HepG2 (cell line): Measurements from ENCODE around the gene AMBRA1. TPM values are rescaled to one million over a fixed set of nuclear protein-coding genes. Genes with fewer than 3 reads are reported as not detected.

Experiments used
- CBX1 ChIP-seq: IDR thresholded peaks from one replicate; pipeline ENCODE4 v1.6.1; 2016; ENCODE audit warnings: antibody characterized with exemption, low read depth
- EP300 ChIP-seq, 3 experiments: sonication (generic) in 1 of 3; formaldehyde crosslinking in 1 of 3; IDR thresholded peaks; 2 replicates each; pipeline versions ENCODE4 v1.5.1 to v1.6.1; 2011 to 2020; ENCODE audit warnings: low read depth in 2 of 3, low read length in 2 of 3, borderline replicate concordance in 1 of 3, improper control_type of control experiment in 1 of 3, mild to moderate bottlenecking in 1 of 3, missing genetic modification reagents in 1 of 3, moderate library complexity in 1 of 3
- ETV6 ChIP-seq: sonication (generic); formaldehyde crosslinking; conservative IDR thresholded peaks from 2 replicates; pipeline ENCODE4 v1.4.0; 2020; ENCODE audit warnings: missing genetic modification reagents
- FOXA1 ChIP-seq, 2 experiments: fragments of 450-650 bp in 1 of 2; sonication (generic) in 1 of 2; formaldehyde crosslinking in 1 of 2; IDR thresholded peaks; 2 replicates each; pipeline versions ENCODE4 v1.4.0 to v1.6.1; 2016 to 2020; ENCODE audit warnings: missing genetic modification reagents in 1 of 2
- FOXO1 ChIP-seq: sonication (generic); formaldehyde crosslinking; IDR thresholded peaks from 2 replicates; pipeline ENCODE4 v1.4.0; 2020; ENCODE audit warnings: missing genetic modification reagents
- HIVEP1 ChIP-seq: sonication (generic); formaldehyde crosslinking; IDR thresholded peaks from 2 replicates; pipeline ENCODE4 v1.4.0; 2020; ENCODE audit warnings: mild to moderate bottlenecking, missing genetic modification reagents
- JUND ChIP-seq: sonication (generic); formaldehyde crosslinking; IDR thresholded peaks from 2 replicates; pipeline ENCODE4 v1.8.0; 2022; ENCODE audit warnings: mild to moderate bottlenecking, missing genetic modification reagents
- PAWR ChIP-seq: sonication (generic); formaldehyde crosslinking; IDR thresholded peaks from 2 replicates; pipeline ENCODE4 v1.4.0; 2020; ENCODE audit warnings: missing genetic modification reagents, mild to moderate bottlenecking, borderline replicate concordance
- SOX6 ChIP-seq, 2 experiments: fragments of 450-650 bp in 1 of 2; sonication (generic) in 1 of 2; formaldehyde crosslinking in 1 of 2; IDR thresholded peaks; 2 replicates each; pipeline versions ENCODE4 v1.4.0 to v1.6.1; 2017 to 2020; ENCODE audit warnings: antibody characterized with exemption in 1 of 2, mild to moderate bottlenecking in 1 of 2, missing genetic modification reagents in 1 of 2
- TBP ChIP-seq: sonication (generic); formaldehyde crosslinking; IDR thresholded peaks from 2 replicates; pipeline ENCODE4 v1.5.0; 2020; ENCODE audit warnings: missing genetic modification reagents
- ZBTB8A ChIP-seq: sonication (generic); formaldehyde crosslinking; IDR thresholded peaks from 2 replicates; pipeline ENCODE4 v1.4.0; 2020; ENCODE audit warnings: mild to moderate bottlenecking, low read depth, missing genetic modification reagents, borderline replicate concordance
- ZNF121 ChIP-seq: sonication (generic); formaldehyde crosslinking; IDR thresholded peaks from 2 replicates; pipeline ENCODE4 v1.5.0; 2020; ENCODE audit warnings: mild to moderate bottlenecking, missing genetic modification reagents
- ZNF354B ChIP-seq: sonication (generic); formaldehyde crosslinking; IDR thresholded peaks from 2 replicates; pipeline ENCODE4 v1.8.0; 2022; ENCODE audit warnings: mild to moderate bottlenecking, missing genetic modification reagents
- ZNF607 ChIP-seq: sonication (generic); formaldehyde crosslinking; IDR thresholded peaks from 2 replicates; pipeline ENCODE4 v1.5.1; 2020; ENCODE audit warnings: missing genetic modification reagents, mild to moderate bottlenecking, borderline replicate concordance
- ZNF652 ChIP-seq: IDR thresholded peaks from 2 replicates; pipeline ENCODE4 v1.6.1; 2016; ENCODE audit warnings: low read depth, borderline replicate concordance
- ZNF773 ChIP-seq: sonication (generic); formaldehyde crosslinking; IDR thresholded peaks from 2 replicates; pipeline ENCODE4 v1.4.0; 2020; ENCODE audit warnings: missing genetic modification reagents, borderline replicate concordance
- polyA plus RNA-seq, 8 experiments: library from polyadenylated mRNA; depleted of rRNA in 3 of 8; stranded (reverse) in 7 of 8; unstranded in 1 of 8; fragments of >200 nt; fragmentation: Illumina TruSeq in 4 of 8; extraction: Trizol in 4 of 8; gene quantifications; 2 replicates each; pipeline versions ENCODE4 v1.2.1 to v1.2.3, GENCODE V29; 2011 to 2016; ENCODE audit warnings: low read depth in 4 of 8, missing spikeins in 1 of 8, mixed read lengths in 1 of 8; ENCODE audit not compliant: insufficient read depth in 1 of 8
- total RNA-seq, 5 experiments: library from RNA; depleted of rRNA; stranded (reverse); fragments of >200 nt; fragmentation: Illumina TruSeq; extraction: Trizol; gene quantifications; 2 replicates each; pipeline ENCODE4 v1.2.3, GENCODE V29; 2016; ENCODE audit warnings: low read depth in 1 of 5
- TF ChIP-seq, protein P1 (sequence below): IDR thresholded peaks from 2 replicates; pipeline ENCODE4 v1.6.1; 2016; ENCODE audit warnings: missing compliant biosample characterization, missing genetic modification reagents, borderline replicate concordance
- TF ChIP-seq, protein P2 (sequence below): sonication (generic); formaldehyde crosslinking; conservative IDR thresholded peaks from 2 replicates; pipeline ENCODE4 v1.8.0; 2022; ENCODE audit warnings: missing genetic modification reagents
- TF ChIP-seq, protein P3 (sequence below): sonication (generic); formaldehyde crosslinking; IDR thresholded peaks from 2 replicates; pipeline ENCODE4 v1.5.1; 2020; ENCODE audit warnings: missing genetic modification reagents, mild to moderate bottlenecking, borderline replicate concordance
- TF ChIP-seq, protein P4 (sequence below): sonication (generic); formaldehyde crosslinking; IDR thresholded peaks from 2 replicates; pipeline ENCODE4 v1.9.0; 2021; ENCODE audit warnings: missing genetic modification reagents, borderline replicate concordance

AMBRA1 gene
- total and polyA plus RNA-seq, 2 of the 13 experiments (the other 11 are each of a cell fraction or from before 2014, with no cell fraction given): 15.7 to 26.0 TPM

DNA sequence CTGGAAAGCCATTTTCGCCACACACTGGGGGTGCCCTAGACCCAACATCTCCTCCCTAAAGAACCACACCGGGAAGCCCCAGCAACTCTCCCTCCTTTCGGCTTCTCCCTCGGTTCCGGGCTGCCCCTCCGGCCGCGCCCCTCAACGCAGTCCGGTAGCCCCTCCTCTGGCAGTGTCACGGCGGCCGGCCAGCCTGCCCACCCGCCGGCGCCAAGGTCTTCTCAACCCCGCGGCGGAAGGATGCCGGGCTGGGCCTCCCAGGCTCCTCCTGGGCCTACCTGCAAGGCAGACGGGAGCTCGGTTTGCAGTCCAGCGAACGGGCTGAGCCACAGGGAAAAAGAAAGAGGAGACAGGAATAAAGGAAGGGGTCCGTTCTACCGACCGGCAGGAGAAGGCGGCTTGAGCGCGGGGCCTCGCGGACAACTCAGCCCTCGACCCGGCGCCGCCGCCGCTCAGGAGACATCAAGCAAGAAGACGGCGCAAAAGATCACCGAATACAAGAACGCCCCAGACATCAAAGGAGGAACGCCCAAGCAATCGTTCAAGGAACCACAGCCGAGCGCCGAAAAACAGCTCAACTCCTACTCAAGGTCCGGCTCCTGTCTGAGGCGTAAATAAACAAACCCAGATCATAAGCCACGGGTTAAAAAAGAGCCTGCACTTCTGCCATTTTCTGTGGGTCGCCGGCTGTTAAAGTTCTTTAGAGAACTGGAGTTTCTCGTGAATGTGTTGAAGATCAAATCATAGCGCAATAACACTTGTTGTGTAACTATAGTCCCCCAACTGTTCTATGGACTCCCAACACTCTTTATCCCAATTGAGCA, at the start of gene AMBRA1 (continued):
- TF ChIP-seq, protein P1, sequence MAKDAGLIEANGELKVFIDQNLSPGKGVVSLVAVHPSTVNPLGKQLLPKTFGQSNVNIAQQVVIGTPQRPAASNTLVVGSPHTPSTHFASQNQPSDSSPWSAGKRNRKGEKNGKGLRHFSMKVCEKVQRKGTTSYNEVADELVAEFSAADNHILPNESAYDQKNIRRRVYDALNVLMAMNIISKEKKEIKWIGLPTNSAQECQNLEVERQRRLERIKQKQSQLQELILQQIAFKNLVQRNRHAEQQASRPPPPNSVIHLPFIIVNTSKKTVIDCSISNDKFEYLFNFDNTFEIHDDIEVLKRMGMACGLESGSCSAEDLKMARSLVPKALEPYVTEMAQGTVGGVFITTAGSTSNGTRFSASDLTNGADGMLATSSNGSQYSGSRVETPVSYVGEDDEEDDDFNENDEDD: no peak
- TF ChIP-seq JUND (CRISPR knock-in tag): no peak
- TF ChIP-seq ZNF652 (CRISPR knock-in tag): peak; percentile 87
- TF ChIP-seq EP300 (IDR thresholded peaks at IDR 0.05; ENCODE audit: low read depth in 2 of 2, low read length in 2 of 2): peak; percentile 26 to 49; a peak in 1 of 4 replicates
- TF ChIP-seq EP300 (CRISPR knock-in tag; IDR thresholded peaks at IDR 0.05; ENCODE audit: borderline replicate concordance): no peak; the same call in 1 of the 2 replicates
- no peak; the same call in 1 of the 2 replicates for TF ChIP-seq ZNF607 (CRISPR knock-in tag)
- TF ChIP-seq CBX1: no peak
- TF ChIP-seq TBP: no peak
- no peak for TF ChIP-seq SOX6 (IDR thresholded peaks at IDR 0.05)
- peak; percentile 74 for TF ChIP-seq SOX6 (CRISPR knock-in tag; IDR thresholded peaks at IDR 0.05)
- TF ChIP-seq PAWR (CRISPR knock-in tag): no peak
- TF ChIP-seq FOXA1 (IDR thresholded peaks at IDR 0.05): no peak
- TF ChIP-seq FOXA1 (CRISPR knock-in tag; IDR thresholded peaks at IDR 0.05): peak; percentile 51
- no peak; the same call in 1 of the 2 replicates for TF ChIP-seq ZNF354B
- TF ChIP-seq ZBTB8A (CRISPR knock-in tag): no peak
- no peak for TF ChIP-seq ZNF773 (CRISPR knock-in tag)
- no peak for TF ChIP-seq ETV6 (CRISPR knock-in tag)
- TF ChIP-seq, protein P2, sequence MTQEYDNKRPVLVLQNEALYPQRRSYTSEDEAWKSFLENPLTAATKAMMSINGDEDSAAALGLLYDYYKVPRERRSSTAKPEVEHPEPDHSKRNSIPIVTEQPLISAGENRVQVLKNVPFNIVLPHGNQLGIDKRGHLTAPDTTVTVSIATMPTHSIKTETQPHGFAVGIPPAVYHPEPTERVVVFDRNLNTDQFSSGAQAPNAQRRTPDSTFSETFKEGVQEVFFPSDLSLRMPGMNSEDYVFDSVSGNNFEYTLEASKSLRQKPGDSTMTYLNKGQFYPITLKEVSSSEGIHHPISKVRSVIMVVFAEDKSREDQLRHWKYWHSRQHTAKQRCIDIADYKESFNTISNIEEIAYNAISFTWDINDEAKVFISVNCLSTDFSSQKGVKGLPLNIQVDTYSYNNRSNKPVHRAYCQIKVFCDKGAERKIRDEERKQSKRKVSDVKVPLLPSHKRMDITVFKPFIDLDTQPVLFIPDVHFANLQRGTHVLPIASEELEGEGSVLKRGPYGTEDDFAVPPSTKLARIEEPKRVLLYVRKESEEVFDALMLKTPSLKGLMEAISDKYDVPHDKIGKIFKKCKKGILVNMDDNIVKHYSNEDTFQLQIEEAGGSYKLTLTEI (CRISPR knock-in tag): no peak
- TF ChIP-seq HIVEP1 (CRISPR knock-in tag): peak; percentile 68
- TF ChIP-seq ZNF121 (CRISPR knock-in tag): no peak
- TF ChIP-seq, protein P3, sequence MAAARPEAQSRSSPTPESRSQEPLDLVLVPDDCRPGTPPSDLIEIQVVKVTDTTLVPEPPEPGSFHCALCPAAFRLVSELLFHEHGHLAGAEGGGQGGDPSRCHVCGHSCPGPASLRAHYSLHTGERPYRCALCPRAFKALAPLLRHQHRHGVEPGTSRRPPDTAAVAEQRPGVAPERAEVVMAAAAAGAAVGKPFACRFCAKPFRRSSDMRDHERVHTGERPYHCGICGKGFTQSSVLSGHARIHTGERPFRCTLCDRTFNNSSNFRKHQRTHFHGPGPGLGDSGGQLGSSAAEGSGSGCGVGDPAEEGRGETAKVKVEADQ (CRISPR knock-in tag): peak; percentile 75; the same call in 1 of the 2 replicates
- TF ChIP-seq, protein P4, sequence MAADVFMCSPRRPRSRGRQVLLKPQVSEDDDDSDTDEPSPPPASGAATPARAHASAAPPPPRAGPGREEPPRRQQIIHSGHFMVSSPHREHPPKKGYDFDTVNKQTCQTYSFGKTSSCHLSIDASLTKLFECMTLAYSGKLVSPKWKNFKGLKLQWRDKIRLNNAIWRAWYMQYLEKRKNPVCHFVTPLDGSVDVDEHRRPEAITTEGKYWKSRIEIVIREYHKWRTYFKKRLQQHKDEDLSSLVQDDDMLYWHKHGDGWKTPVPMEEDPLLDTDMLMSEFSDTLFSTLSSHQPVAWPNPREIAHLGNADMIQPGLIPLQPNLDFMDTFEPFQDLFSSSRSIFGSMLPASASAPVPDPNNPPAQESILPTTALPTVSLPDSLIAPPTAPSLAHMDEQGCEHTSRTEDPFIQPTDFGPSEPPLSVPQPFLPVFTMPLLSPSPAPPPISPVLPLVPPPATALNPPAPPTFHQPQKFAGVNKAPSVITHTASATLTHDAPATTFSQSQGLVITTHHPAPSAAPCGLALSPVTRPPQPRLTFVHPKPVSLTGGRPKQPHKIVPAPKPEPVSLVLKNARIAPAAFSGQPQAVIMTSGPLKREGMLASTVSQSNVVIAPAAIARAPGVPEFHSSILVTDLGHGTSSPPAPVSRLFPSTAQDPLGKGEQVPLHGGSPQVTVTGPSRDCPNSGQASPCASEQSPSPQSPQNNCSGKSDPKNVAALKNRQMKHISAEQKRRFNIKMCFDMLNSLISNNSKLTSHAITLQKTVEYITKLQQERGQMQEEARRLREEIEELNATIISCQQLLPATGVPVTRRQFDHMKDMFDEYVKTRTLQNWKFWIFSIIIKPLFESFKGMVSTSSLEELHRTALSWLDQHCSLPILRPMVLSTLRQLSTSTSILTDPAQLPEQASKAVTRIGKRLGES: 0 out of 2 replicates have a peak, but pooled peaks have one; percentile 17
- TF ChIP-seq FOXO1 (CRISPR knock-in tag): peak; percentile 79
